CD14-positive monocyte (primary cell): ENCODE results near the gene EPB41L4B. TPM values are rescaled to one million over a fixed set of nuclear protein-coding genes. Genes with fewer than 3 reads are reported as not detected.

Source experiments
- DNase-seq, 3 donors: peaks; one replicate each; pipeline ENCODE4 v3.0.0-alpha.2; 2011 to 2022
- H2AFZ ChIP-seq: 2 replicates; pipeline ENCODE4 v1.6.0; 2012; ENCODE audit warnings: mild to moderate bottlenecking, low read depth, low read length, inconsistent platforms; ENCODE audit not compliant: insufficient read depth, poor library complexity, severe bottlenecking
- H3K27ac ChIP-seq, 2 donors: 1 replicate in 1 of 2; 2 replicates in 1 of 2; pipeline ENCODE4 v1.5.1; 2012 to 2013; ENCODE audit warnings: low read length in 2 of 2, control low read depth in 1 of 2, inconsistent platforms in 1 of 2, low read depth in 1 of 2, mild to moderate bottlenecking in 1 of 2
- H3K27me3 ChIP-seq, 2 donors: one replicate each; pipeline versions ENCODE4 v1.6.0 to v1.6.1; 2011 to 2013; ENCODE audit warnings: low read length in 2 of 2; ENCODE audit not compliant: control insufficient read depth in 2 of 2, insufficient read depth in 2 of 2
- H3K36me3 ChIP-seq, 2 donors: replicated peaks in 1 of 2; 1 replicate in 1 of 2; 2 replicates in 1 of 2; pipeline versions ENCODE4 v1.5.1 to v1.6.1; 2012 to 2013; ENCODE audit warnings: low read length in 2 of 2, control low read depth in 1 of 2, inconsistent platforms in 1 of 2, mild to moderate bottlenecking in 1 of 2; ENCODE audit not compliant: insufficient read depth in 2 of 2, control insufficient read depth in 1 of 2
- H3K4me1 ChIP-seq, 2 donors: 1 replicate in 1 of 2; 2 replicates in 1 of 2; pipeline versions ENCODE4 v1.5.1 to v1.6.1; 2012 to 2013; ENCODE audit warnings: low read length in 2 of 2, control low read depth in 1 of 2, inconsistent platforms in 1 of 2, mild to moderate bottlenecking in 1 of 2, moderate library complexity in 1 of 2; ENCODE audit not compliant: insufficient read depth in 2 of 2, control insufficient read depth in 1 of 2
- H3K4me2 ChIP-seq: replicated peaks from 2 replicates; pipeline ENCODE3; 2012; ENCODE audit warnings: low read length, moderate library complexity, mild to moderate bottlenecking; ENCODE audit not compliant: poor library complexity, severe bottlenecking; ENCODE audit errors: extremely low read depth
- H3K4me3 ChIP-seq, 3 experiments: fragments of 200-600 bp in 1 of 3; sonication (generic) in 1 of 3; replicated peaks in 1 of 3; 1 replicate in 2 of 3; 2 replicates in 1 of 3; pipeline ENCODE4 v1.5.1; 2011 to 2013; ENCODE audit warnings: low read length in 3 of 3, mild to moderate bottlenecking in 3 of 3, control low read depth in 2 of 3, low read depth in 2 of 3, inconsistent platforms in 1 of 3, moderate library complexity in 1 of 3
- H3K79me2 ChIP-seq: 2 replicates; pipeline ENCODE4 v1.6.0; 2012; ENCODE audit warnings: mild to moderate bottlenecking, control low read depth, inconsistent platforms, low read length, moderate library complexity; ENCODE audit not compliant: insufficient read depth
- H3K9ac ChIP-seq: 2 replicates; pipeline ENCODE4 v1.6.0; 2017; ENCODE audit warnings: low read length, mild to moderate bottlenecking; ENCODE audit not compliant: insufficient read depth, poor library complexity, severe bottlenecking
- H3K9me3 ChIP-seq, 2 donors: replicated peaks in 1 of 2; 1 replicate in 1 of 2; 2 replicates in 1 of 2; pipeline versions ENCODE4 v1.5.1 to v1.6.1; 2012 to 2013; ENCODE audit warnings: low read length in 2 of 2, control low read depth in 1 of 2; ENCODE audit not compliant: control insufficient read depth in 1 of 2, insufficient read depth in 1 of 2
- H4K20me1 ChIP-seq: 2 replicates; pipeline ENCODE4 v1.6.0; 2012; ENCODE audit warnings: mild to moderate bottlenecking, low read length, control low read depth, moderate library complexity; ENCODE audit not compliant: insufficient read depth
- H3K27ac Mint-ChIP-seq, 7 donors: one replicate each; pipeline ENCODE4 v1.8.0; 2020; ENCODE audit warnings: mild to moderate bottlenecking in 7 of 7, mixed read lengths in 7 of 7, moderate library complexity in 6 of 7, inconsistent platforms in 2 of 7
- H3K27me3 Mint-ChIP-seq, 3 donors: one replicate each; pipeline ENCODE4 v1.8.0; 2021 to 2022; ENCODE audit warnings: low read depth in 3 of 3, mild to moderate bottlenecking in 3 of 3, mixed read lengths in 3 of 3, moderate library complexity in 3 of 3, inconsistent platforms in 1 of 3
- H3K36me3 Mint-ChIP-seq, 2 donors: one replicate each; pipeline ENCODE4 v1.8.0; 2020; ENCODE audit warnings: mixed read lengths in 2 of 2, inconsistent platforms in 1 of 2, mild to moderate bottlenecking in 1 of 2
- H3K4me1 Mint-ChIP-seq: one replicate; pipeline ENCODE4 v1.8.0; 2020; ENCODE audit warnings: mild to moderate bottlenecking, mixed read lengths
- H3K4me3 Mint-ChIP-seq, 2 donors: one replicate each; pipeline ENCODE4 v1.8.0; 2020; ENCODE audit warnings: mild to moderate bottlenecking in 2 of 2, mixed read lengths in 2 of 2, moderate library complexity in 1 of 2
- H3K9me3 Mint-ChIP-seq, 7 donors: one replicate each; pipeline ENCODE4 v1.8.0; 2020 to 2022; ENCODE audit warnings: mixed read lengths in 7 of 7, mild to moderate bottlenecking in 6 of 7, moderate library complexity in 6 of 7, inconsistent platforms in 2 of 7
- WGBS: methylation state at CpG from one replicate; pipeline ENCODE4 v1.1.5; 2013; ENCODE audit warnings: missing lambda C conversion rate; ENCODE audit not compliant: insufficient coverage; 5-methylcytosine and 5-hydroxymethylcytosine counted together
- intact Hi-C, 2 donors: fragments of 100-400 bp; cut with micrococcal nuclease; formaldehyde crosslinking; loops; one replicate each; pipeline versions ENCODE4 v1.15.0 to v1.15.1; 2023
- polyA plus RNA-seq, 3 donors: library from polyadenylated mRNA; depleted of rRNA in 1 of 3; unstranded in 2 of 3; stranded (reverse) in 1 of 3; fragments of 300-500 nt in 2 of 3; fragments of >200 nt in 1 of 3; fragmentation: Illumina TruSeq in 2 of 3; gene quantifications; 1 replicate in 2 of 3; 2 replicates in 1 of 3; pipeline ENCODE4 v1.2.3, GENCODE V29; 2012 to 2021
- TF ChIP-seq, protein P1 (sequence below): fragments of 200-600 bp; IDR thresholded peaks from one replicate; pipeline ENCODE4 v1.8.0; 2022; ENCODE audit warnings: antibody characterized with exemption, mild to moderate bottlenecking

EPB41L4B gene
- polyA plus RNA-seq, 3 donors, result not detected

DNA sequence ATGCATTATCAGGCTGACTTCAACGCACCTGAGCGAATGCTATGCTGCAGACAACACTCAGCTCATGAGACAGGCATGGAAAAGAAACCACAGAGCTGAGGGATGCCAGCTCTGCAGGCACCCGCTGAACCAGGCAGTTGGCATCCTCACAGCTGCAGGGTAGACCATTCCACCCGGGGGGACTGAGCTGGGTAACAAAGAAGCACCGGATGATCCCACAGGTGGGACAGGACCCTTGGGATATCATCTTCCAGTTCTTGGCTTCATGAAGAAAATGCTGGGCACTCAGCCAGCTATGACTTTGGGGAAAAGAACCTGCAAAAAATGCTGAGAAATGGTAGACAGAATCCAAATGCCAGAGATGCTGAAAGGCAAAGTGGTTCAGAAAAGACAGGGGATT, 9.6 kb downstream of the EPB41L4B start:
- H3K4me1 Mint-ChIP-seq, result peaks cover 16% of the 10 kb centered on the region
- H3K4me1 ChIP-seq, result peaks cover 0 to 17% of the 10 kb centered on the region in 2 donors
- intact Hi-C loops, result no loop called here

DNA sequence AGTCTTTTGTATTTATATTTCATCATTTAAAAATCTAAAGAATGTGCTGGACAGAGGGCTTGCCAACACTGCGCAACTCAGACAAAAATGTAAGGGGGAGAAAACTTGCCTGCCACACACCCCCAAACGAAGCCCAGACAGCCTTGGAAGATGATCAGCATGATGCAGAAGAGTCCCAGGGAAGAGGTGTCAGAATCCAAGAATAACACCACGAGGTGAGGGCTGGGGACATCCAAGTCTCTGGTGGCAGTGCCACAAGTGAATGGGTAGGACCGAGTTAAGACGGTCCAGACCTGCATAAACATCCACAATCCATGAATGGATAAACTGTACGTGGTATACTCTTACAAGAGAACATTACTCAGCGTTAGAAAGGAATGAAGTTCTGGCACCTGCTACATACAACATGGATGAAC, 10.4 kb downstream of the EPB41L4B start:
- H2AFZ ChIP-seq, result no peak overlapping the region
- H3K4me1 ChIP-seq, result peaks cover 0 to 9% of the 10 kb centered on the region in 2 donors
- Mint-ChIP-seq H3K27ac (no peak overlapping the region), H3K36me3 (no peaks in the 10 kb centered on the region), H3K4me3 (no peak overlapping the region), H3K4me1 (peaks cover 8% of the 10 kb centered on the region), H3K9me3 (peaks cover 0 to 2% (median 0%) of the 10 kb centered on the region in 7 donors), H3K27me3 (peaks cover 41 to 55% (median 47%) of the 10 kb centered on the region in 3 donors)
- WGBS, result 83% methylated on average over 3 of the region's 7 CpGs
- TF ChIP-seq, protein P1, sequence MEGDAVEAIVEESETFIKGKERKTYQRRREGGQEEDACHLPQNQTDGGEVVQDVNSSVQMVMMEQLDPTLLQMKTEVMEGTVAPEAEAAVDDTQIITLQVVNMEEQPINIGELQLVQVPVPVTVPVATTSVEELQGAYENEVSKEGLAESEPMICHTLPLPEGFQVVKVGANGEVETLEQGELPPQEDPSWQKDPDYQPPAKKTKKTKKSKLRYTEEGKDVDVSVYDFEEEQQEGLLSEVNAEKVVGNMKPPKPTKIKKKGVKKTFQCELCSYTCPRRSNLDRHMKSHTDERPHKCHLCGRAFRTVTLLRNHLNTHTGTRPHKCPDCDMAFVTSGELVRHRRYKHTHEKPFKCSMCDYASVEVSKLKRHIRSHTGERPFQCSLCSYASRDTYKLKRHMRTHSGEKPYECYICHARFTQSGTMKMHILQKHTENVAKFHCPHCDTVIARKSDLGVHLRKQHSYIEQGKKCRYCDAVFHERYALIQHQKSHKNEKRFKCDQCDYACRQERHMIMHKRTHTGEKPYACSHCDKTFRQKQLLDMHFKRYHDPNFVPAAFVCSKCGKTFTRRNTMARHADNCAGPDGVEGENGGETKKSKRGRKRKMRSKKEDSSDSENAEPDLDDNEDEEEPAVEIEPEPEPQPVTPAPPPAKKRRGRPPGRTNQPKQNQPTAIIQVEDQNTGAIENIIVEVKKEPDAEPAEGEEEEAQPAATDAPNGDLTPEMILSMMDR, result no peak
- no peaks in the 10 kb centered on the region for H3K36me3 ChIP-seq
- no peak overlapping the region for H3K4me3 ChIP-seq
- H3K79me2 ChIP-seq, result no peaks in the 10 kb centered on the region
- H3K9ac ChIP-seq, result no peak overlapping the region
- intact Hi-C loops, result no loop called here
- no peak overlapping the region for H3K27ac ChIP-seq
- H3K4me2 ChIP-seq, result no peak overlapping the region
- H3K9me3 ChIP-seq, result no peaks in the 10 kb centered on the region
- H4K20me1 ChIP-seq, result no peaks in the 10 kb centered on the region
- DNase-seq, result no peak
- peaks cover 4 to 21% of the 10 kb centered on the region in 2 donors for H3K27me3 ChIP-seq

More for the DNA sequence above, 9.6 kb downstream of the EPB41L4B start:
- no peak for DNase-seq
- no peaks in the 10 kb centered on the region for H3K9me3 ChIP-seq
- H3K27me3 ChIP-seq, result peaks cover 4 to 29% of the 10 kb centered on the region in 2 donors
- TF ChIP-seq, protein P1, result no peak
- no peak overlapping the region for H3K27ac Mint-ChIP-seq
- no peaks in the 10 kb centered on the region for H3K36me3 Mint-ChIP-seq
- WGBS, result 98% methylated on average over 5 of the region's 5 CpGs
- H3K9me3 Mint-ChIP-seq, result peaks cover 0 to 7% (median 0%) of the 10 kb centered on the region in 7 donors
- peaks cover 45 to 55% (median 52%) of the 10 kb centered on the region in 3 donors for H3K27me3 Mint-ChIP-seq
- no peaks in the 10 kb centered on the region for H3K79me2 ChIP-seq
- no peak overlapping the region for H3K4me3 ChIP-seq
- no peaks in the 10 kb centered on the region for H3K36me3 ChIP-seq
- no peak overlapping the region for H3K9ac ChIP-seq
- no peak overlapping the region for H3K27ac ChIP-seq
- no peaks in the 10 kb centered on the region for H4K20me1 ChIP-seq
- no peak overlapping the region for H2AFZ ChIP-seq
- H3K4me2 ChIP-seq, result no peak overlapping the region
- H3K4me3 Mint-ChIP-seq, result no peak overlapping the region
